H1 (cell line): ENCODE data around the gene SRM.

ENCODE experiments used
- CHD2 ChIP-seq: IDR thresholded peaks from 2 replicates; pipeline ENCODE4 v1.6.1; 2012; ENCODE audit warnings: low read length, improper control_type of control experiment
- CTCF ChIP-seq, 3 experiments: IDR thresholded peaks; 1 replicate in 2 of 3; 2 replicates in 1 of 3; pipeline versions ENCODE4 v1.5.1 to v1.6.1; 2011; ENCODE audit warnings: low read length in 3 of 3, mild to moderate bottlenecking in 3 of 3, inconsistent platforms in 2 of 3, low read depth in 1 of 3, moderate library complexity in 1 of 3; ENCODE audit not compliant: insufficient read depth in 1 of 3; ENCODE audit errors: control extremely low read depth in 1 of 3
- EGR1 ChIP-seq: IDR thresholded peaks from 2 replicates; pipeline ENCODE4 v1.6.1; 2011; ENCODE audit warnings: low read depth, low read length, borderline replicate concordance
- EZH2 ChIP-seq: fragments of 200-600 bp; sonication (generic); IDR thresholded peaks from 2 replicates; pipeline ENCODE4 v1.7.1; 2012; ENCODE audit warnings: low read depth, mild to moderate bottlenecking, moderate library complexity, low read length, inconsistent platforms; ENCODE audit not compliant: severe bottlenecking
- JUND ChIP-seq: IDR thresholded peaks from 2 replicates; pipeline ENCODE4 v1.6.1; 2011; ENCODE audit warnings: mild to moderate bottlenecking, improper control_type of control experiment, low read length
- MAFK ChIP-seq: IDR thresholded peaks from 2 replicates; pipeline ENCODE4 v1.6.1; 2012; ENCODE audit warnings: low read depth, mild to moderate bottlenecking, improper control_type of control experiment, low read length
- MAX ChIP-seq: IDR thresholded peaks from 2 replicates; pipeline ENCODE4 v1.6.1; 2012; ENCODE audit warnings: inconsistent platforms
- POLR2A ChIP-seq, 2 experiments: IDR thresholded peaks; 1 replicate in 1 of 2; 2 replicates in 1 of 2; pipeline ENCODE4 v1.6.1; 2011; ENCODE audit warnings: low read depth in 2 of 2, low read length in 2 of 2, mild to moderate bottlenecking in 2 of 2; ENCODE audit errors: control extremely low read depth in 1 of 2
- POLR2AphosphoS5 ChIP-seq: IDR thresholded peaks from 2 replicates; pipeline ENCODE4 v1.6.1; 2011; ENCODE audit warnings: low read depth, low read length
- RBBP5 ChIP-seq: IDR thresholded peaks from 2 replicates; pipeline ENCODE4 v1.7.1; 2012; ENCODE audit warnings: low read depth, mild to moderate bottlenecking, inconsistent platforms, low read length, moderate library complexity, borderline replicate concordance
- TCF12 ChIP-seq: IDR thresholded peaks from 2 replicates; pipeline ENCODE4 v1.6.1; 2011; ENCODE audit warnings: low read depth, mild to moderate bottlenecking, low read length

DNA sequence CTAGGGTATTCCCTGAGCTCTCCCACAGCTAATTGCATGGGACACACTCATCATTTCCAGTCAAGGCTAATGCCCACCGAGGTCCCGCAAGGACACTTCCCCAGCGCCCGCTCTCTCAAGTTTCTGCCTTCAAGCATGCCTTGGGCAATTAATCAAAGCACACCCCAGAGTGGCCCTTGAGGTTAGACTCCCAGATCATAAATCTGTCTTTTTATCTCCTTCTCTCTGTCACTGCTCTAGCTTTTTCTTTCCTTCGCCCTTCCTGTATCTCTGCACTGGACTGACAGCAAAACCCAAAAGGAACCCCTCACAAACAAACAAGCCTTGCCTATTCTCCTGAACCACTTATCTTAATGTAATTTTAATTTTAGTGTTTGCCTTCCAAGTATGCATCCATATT, 47.8 kb upstream of the SRM start:
- TF ChIP-seq POLR2A (IDR thresholded peaks at IDR 0.05; ENCODE audit: control extremely low read depth in 1 of 2, low read depth in 2 of 2, low read length in 2 of 2) (no peak), MAFK (no peak), EZH2 (no peak), CTCF (IDR thresholded peaks at IDR 0.05; ENCODE audit: control extremely low read depth in 1 of 3, insufficient read depth in 1 of 3, low read depth in 1 of 3, low read length in 3 of 3) (no peak), JUND (no peak), CHD2 (no peak), RBBP5 (no peak), MAX (no peak), EGR1 (no peak), TCF12 (no peak), POLR2AphosphoS5 (no peak)
